Activated CD4-positive, alpha-beta T cell treated with anti-CD3 and anti-CD28 coated beads, Interleukin-2, amount 10 ng/mL, durations not matched to agents 7 days and 5 days (primary cell): ENCODE measurements around the gene HDAC11. TPM values are rescaled to one million over a fixed set of nuclear protein-coding genes. Genes with fewer than 3 reads are reported as not detected.
"Not testable (repeated sequence)": the region's sequence is repeated elsewhere in the genome, so short reads cannot be mapped to it uniquely, and the experiment has no call there.

Experiments used
- CTCF ChIA-PET: fragments of 350-600 bp; sonication (Branson Sonifier 250); formaldehyde crosslinking; loops from one replicate; lab custom pipeline; 2021; ENCODE audit warnings: antibody characterized with exemption; lab: Charles Lee
- POLR2A ChIA-PET: fragments of 350-600 bp; sonication (Branson Sonifier 250); formaldehyde crosslinking; loops from one replicate; lab custom pipeline; 2021; ENCODE audit warnings: antibody characterized with exemption; lab: Charles Lee
- DNase-seq: peaks from one replicate; pipeline ENCODE4 v3.0.0-alpha.2; 2020
- H3K27ac Mint-ChIP-seq: one replicate; pipeline ENCODE4 v1.8.0; 2021; ENCODE audit warnings: mild to moderate bottlenecking, moderate library complexity, mixed read lengths
- H3K27me3 Mint-ChIP-seq: one replicate; pipeline ENCODE4 v1.8.0; 2021; ENCODE audit warnings: mixed read lengths
- H3K36me3 Mint-ChIP-seq: one replicate; pipeline ENCODE4 v1.8.0; 2021; ENCODE audit warnings: low read depth, mixed read lengths
- H3K4me1 Mint-ChIP-seq: one replicate; pipeline ENCODE4 v1.8.0; 2021; ENCODE audit warnings: mixed read lengths
- H3K4me3 Mint-ChIP-seq: one replicate; pipeline ENCODE4 v1.8.0; 2021; ENCODE audit warnings: mild to moderate bottlenecking, moderate library complexity, mixed read lengths
- H3K9me3 Mint-ChIP-seq: one replicate; pipeline ENCODE4 v1.8.0; 2021; ENCODE audit warnings: mixed read lengths
- total RNA-seq, 2 experiments: library from RNA; stranded (reverse); gene quantifications; one replicate each; pipeline ENCODE4 v1.2.3, GENCODE V29; 2021

The HDAC11 gene
- total RNA-seq, 2 experiments from 2014 or later: 1.6 to 2.3 TPM

- no peaks in the 10 kb centered on the region for H3K27me3 Mint-ChIP-seq
- no peaks in the 10 kb centered on the region for H3K36me3 Mint-ChIP-seq
- H3K9me3 Mint-ChIP-seq: no peaks in the 10 kb centered on the region
- H3K27ac Mint-ChIP-seq: no peak overlapping the region
- H3K4me1 Mint-ChIP-seq: peaks cover 7% of the 10 kb centered on the region
- ChIA-PET CTCF (interaction anchor here (0.6 to 1.1 kb wide), 3 partner anchors 144 to 300 kb away, joined by 3 read pairs; no protein-coding TSS in a partner anchor), POLR2A (no interaction called here)
- no peak overlapping the region for H3K4me3 Mint-ChIP-seq
- DNase-seq: no peak
Measured at GRCh38 chr3:13497386-13497785, 17.3 kb downstream of the HDAC11 start.

DNA sequence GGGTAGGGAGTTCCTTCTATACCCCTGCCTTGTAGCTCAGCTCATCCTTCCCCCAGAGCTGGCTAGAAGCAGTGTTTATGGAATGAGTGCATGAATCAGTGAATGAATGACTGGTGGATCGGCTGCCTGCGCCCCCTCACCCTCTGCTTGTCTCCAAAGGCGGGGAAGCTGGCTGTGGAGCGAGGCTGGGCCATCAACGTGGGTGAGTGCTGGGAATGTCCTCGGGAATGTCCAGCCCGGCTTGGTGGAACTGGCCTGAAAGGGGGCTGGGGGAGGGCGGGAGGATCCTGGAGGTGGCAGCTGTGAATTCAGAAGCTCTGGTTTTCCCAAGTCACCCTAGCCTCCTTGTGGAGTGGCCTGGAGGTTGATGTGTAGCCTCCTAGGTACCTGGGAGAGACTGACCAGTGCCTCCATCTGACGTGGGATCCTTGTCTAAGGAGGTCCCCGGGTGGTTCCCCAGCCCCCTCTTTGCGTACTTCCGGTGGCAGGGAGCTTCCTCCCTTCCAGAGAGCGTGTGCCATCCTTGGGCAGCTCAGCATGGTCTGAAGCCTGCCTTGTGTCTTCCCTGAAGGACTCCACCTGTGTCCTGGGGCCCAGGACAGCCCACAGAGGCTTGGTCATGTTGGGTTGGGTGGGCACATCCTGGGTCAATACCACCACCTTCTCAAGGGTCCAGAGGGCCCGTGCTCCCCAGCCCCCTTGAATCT lies 18.4 kb downstream of the HDAC11 start:
- Mint-ChIP-seq H3K4me1 (peaks cover 7% of the 10 kb centered on the region), H3K27ac (no peak overlapping the region), H3K36me3 (no peaks in the 10 kb centered on the region), H3K27me3 (no peaks in the 10 kb centered on the region), H3K9me3 (no peaks in the 10 kb centered on the region), H3K4me3 (no peak overlapping the region)
- no peak for DNase-seq
- CTCF ChIA-PET: interaction anchor here (0.6 to 1.3 kb wide), 8 partner anchors 40 to 1709 kb away, joined by 3 to 5 read pairs (median 3); no protein-coding TSS in a partner anchor
- POLR2A ChIA-PET: no interaction called here

GRCh38 chr3:13499246-13499645 lies 19.1 kb downstream of the HDAC11 start:
- POLR2A ChIA-PET, DNase-seq, H3K36me3 Mint-ChIP-seq, H3K4me1 Mint-ChIP-seq, H3K27me3 Mint-ChIP-seq, H3K9me3 Mint-ChIP-seq, H3K27ac Mint-ChIP-seq, H3K4me3 Mint-ChIP-seq: not testable (repeated sequence)
- CTCF ChIA-PET: interaction anchor here (0.6 to 1.2 kb wide), 4 partner anchors 86 to 161 kb away, joined by 3 to 5 read pairs (median 3); no protein-coding TSS in a partner anchor

GRCh38 chr3:13500133-13500885 lies 20.2 kb downstream of the HDAC11 start:
- Mint-ChIP-seq H3K27ac (no peak overlapping the region), H3K27me3 (no peaks in the 10 kb centered on the region), H3K9me3 (no peaks in the 10 kb centered on the region), H3K36me3 (no peaks in the 10 kb centered on the region), H3K4me3 (no peak overlapping the region), H3K4me1 (peaks cover 7% of the 10 kb centered on the region)
- POLR2A ChIA-PET: no interaction called here
- no peak for DNase-seq
- CTCF ChIA-PET: interaction anchor here (0.5 to 1.1 kb wide), 5 partner anchors 12 to 191 kb away, joined by 3 to 5 read pairs (median 3); no protein-coding TSS in a partner anchor

GRCh38 chr3:13501056-13501455 lies 20.9 kb downstream of the HDAC11 start:
- no peaks in the 10 kb centered on the region for H3K36me3 Mint-ChIP-seq
- peaks cover 7% of the 10 kb centered on the region for H3K4me1 Mint-ChIP-seq
- DNase-seq: no peak
- H3K4me3 Mint-ChIP-seq: no peak overlapping the region
- POLR2A ChIA-PET: no interaction called here
- no peaks in the 10 kb centered on the region for H3K27me3 Mint-ChIP-seq
- CTCF ChIA-PET: no interaction called here
- H3K27ac Mint-ChIP-seq: no peak overlapping the region
- H3K9me3 Mint-ChIP-seq: no peaks in the 10 kb centered on the region

DNA sequence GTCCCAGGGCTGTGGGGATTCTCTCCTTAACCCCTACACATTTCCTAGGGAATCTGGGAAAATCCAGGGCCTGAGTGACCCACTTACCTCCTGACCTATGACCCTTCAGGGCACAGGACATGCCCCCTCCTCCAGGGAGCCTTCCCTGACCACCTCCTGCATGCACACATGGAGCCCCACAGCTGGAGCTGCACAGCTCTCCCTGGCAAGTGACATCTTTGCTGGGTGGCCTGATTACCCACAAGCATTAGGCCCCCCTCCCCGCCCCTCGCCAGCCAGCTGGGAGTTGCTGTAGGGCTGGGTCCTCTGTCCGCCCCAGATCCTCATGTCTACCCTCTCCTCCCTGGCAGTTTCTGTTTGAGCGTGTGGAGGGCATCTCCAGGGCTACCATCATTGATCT lies 21.4 kb downstream of the HDAC11 start:
- Mint-ChIP-seq H3K36me3 (no peaks in the 10 kb centered on the region), H3K4me1 (peaks cover 7% of the 10 kb centered on the region), H3K27ac (no peak overlapping the region), H3K27me3 (no peaks in the 10 kb centered on the region), H3K4me3 (no peak overlapping the region), H3K9me3 (no peaks in the 10 kb centered on the region)
- ChIA-PET POLR2A (no interaction called here), CTCF (no interaction called here)
- no peak for DNase-seq

DNA sequence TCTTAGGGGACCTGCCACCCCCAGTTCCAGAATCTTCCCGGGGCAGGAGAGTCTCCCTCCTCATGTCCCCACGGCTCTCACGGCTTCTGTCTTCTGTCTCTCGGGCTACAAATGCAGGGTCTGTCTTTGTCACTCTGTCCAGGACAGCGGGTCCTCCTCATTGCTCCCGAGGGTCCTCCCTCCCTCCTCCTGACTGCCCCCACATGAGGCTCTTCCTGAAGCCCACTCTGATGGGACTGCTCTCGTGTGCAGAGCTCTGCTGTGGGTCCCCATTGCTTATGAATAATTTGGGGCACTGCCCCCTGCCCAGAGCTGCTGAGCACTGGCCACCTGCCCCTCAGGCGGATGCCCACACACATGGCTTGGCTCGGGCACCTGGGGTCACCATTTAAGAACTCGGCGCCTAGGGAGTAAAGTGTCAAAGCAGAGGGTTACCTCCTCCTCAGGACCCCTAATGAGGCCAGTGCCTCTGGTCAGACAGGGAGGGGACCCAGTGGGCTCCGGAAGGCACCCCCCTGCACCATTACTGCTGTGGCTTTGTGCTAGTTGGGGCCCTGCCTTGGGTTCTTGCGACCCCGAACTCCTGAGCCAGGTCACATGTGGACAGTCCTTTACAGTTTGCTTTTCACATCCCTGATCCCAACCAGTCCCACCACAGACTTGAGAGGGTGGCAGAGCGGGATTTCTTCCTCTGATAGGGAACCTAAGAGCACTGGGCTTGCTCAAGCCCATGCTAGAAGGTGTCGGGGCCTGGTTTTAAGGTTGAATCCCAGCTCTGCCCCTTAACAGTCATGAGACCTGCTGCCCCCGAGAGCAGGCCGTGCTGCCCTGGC lies 22.1 kb downstream of the HDAC11 start:
- Mint-ChIP-seq H3K36me3 (no peaks in the 10 kb centered on the region), H3K27me3 (no peaks in the 10 kb centered on the region), H3K4me1 (peaks cover 4% of the 10 kb centered on the region), H3K4me3 (no peak overlapping the region), H3K9me3 (no peaks in the 10 kb centered on the region), H3K27ac (no peak overlapping the region)
- no peak for DNase-seq
- ChIA-PET CTCF (no interaction called here), POLR2A (no interaction called here)

GRCh38 chr3:13502791-13503060 lies 22.6 kb downstream of the HDAC11 start:
- DNase-seq: no peak
- POLR2A ChIA-PET: no interaction called here
- no peaks in the 10 kb centered on the region for H3K27me3 Mint-ChIP-seq
- no peak overlapping the region for H3K4me3 Mint-ChIP-seq
- no peak overlapping the region for H3K27ac Mint-ChIP-seq
- no peaks in the 10 kb centered on the region for H3K36me3 Mint-ChIP-seq
- CTCF ChIA-PET: no interaction called here
- no peaks in the 10 kb centered on the region for H3K4me1 Mint-ChIP-seq
- H3K9me3 Mint-ChIP-seq: no peaks in the 10 kb centered on the region

GRCh38 chr3:13504161-13504831 lies 24.2 kb downstream of the HDAC11 start:
- ChIA-PET CTCF (interaction anchor here (1.0 kb wide), 1 partner anchor 149 kb away, joined by 3 read pairs; no protein-coding TSS in a partner anchor), POLR2A (no interaction called here)
- no peak overlapping the region for H3K27ac Mint-ChIP-seq
- no peak overlapping the region for H3K4me3 Mint-ChIP-seq
- H3K9me3 Mint-ChIP-seq: no peaks in the 10 kb centered on the region
- DNase-seq: no peak
- no peaks in the 10 kb centered on the region for H3K4me1 Mint-ChIP-seq
- H3K36me3 Mint-ChIP-seq: no peaks in the 10 kb centered on the region
- no peaks in the 10 kb centered on the region for H3K27me3 Mint-ChIP-seq

DNA sequence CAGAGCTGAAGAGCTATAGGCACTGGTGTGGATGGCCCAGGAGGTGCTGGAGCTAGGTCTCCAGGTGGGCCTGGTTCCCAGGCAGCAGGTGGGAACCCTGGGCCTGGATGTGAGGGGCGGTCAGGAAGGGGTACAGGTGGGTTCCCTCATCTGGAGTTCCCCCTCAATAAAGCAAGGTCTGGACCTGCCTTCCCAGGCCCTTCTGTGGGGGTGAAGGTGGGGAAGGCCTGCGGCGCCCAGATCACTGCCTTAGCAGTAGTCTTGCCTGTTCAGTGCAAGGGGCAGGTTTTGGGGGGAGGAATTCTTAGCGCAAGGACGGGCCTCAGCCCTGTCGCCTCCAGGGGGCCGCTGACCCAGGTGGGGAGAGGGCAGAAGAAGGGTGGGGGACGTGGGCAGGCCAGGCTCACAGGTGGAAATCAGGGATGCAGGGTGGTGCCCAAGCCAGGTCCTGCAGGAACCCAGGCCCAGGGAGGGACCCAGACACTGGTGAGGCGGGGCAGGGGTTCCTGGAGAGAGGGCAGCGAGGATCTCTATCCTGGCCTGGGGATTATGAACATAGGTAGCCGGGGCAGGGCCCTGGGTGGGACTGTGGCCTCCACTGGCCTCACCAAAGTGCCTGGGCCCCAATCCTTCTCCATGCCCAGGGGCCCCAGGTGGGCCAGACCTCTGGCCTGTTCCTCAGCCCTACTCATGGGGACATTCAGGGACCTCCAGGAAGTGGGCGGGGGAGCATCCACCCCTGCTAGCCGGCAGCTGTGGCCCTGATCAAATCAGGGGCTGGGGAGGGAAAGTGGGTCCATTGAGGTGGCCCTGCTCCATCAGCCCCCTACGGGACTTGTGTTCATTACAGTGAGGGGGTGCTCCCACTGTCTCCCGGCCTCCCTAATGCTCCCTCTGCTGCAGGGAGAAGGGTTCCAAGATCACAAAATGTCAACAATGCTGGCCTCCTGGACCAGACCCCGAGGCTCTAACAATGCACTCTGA lies 25.3 kb downstream of the HDAC11 start:
- ChIA-PET POLR2A (no interaction called here), CTCF (interaction anchor here (1.0 kb wide), 1 partner anchor 131 kb away, joined by 3 read pairs; no protein-coding TSS in a partner anchor)
- Mint-ChIP-seq H3K4me3 (no peak overlapping the region), H3K27me3 (no peaks in the 10 kb centered on the region), H3K9me3 (no peaks in the 10 kb centered on the region), H3K27ac (no peak overlapping the region), H3K36me3 (no peaks in the 10 kb centered on the region), H3K4me1 (no peaks in the 10 kb centered on the region)
- no peak for DNase-seq

DNA sequence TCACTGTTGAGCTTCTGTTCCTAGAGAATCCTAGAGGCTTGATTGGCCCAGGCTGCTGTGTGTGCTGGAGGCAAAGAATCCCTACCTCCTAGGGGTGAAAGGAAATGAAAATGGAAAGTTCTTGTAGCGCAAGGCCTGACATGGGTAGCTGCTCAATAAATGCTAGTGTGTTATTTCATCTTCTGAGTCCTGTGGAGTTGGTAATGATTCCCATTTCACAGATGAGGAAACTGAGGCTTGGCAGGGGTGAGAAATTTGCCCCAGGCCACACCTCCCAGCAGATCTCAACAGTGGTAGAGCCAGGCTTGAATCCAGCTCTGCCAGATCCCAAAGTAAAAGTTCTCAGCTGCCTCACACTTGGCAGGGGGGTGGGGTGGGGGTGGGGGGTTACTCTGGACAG lies 26.1 kb downstream of the HDAC11 start:
- H3K36me3 Mint-ChIP-seq: no peaks in the 10 kb centered on the region
- ChIA-PET CTCF (interaction anchor here (1.0 kb wide), 1 partner anchor 130 kb away, joined by 3 read pairs; no protein-coding TSS in a partner anchor), POLR2A (no interaction called here)
- no peak overlapping the region for H3K4me3 Mint-ChIP-seq
- no peak for DNase-seq
- no peaks in the 10 kb centered on the region for H3K9me3 Mint-ChIP-seq
- H3K27ac Mint-ChIP-seq: no peak overlapping the region
- H3K4me1 Mint-ChIP-seq: no peaks in the 10 kb centered on the region
- H3K27me3 Mint-ChIP-seq: no peaks in the 10 kb centered on the region
